ENCODE results near the gene BOD1L1.

The BOD1L1 gene

DNA sequence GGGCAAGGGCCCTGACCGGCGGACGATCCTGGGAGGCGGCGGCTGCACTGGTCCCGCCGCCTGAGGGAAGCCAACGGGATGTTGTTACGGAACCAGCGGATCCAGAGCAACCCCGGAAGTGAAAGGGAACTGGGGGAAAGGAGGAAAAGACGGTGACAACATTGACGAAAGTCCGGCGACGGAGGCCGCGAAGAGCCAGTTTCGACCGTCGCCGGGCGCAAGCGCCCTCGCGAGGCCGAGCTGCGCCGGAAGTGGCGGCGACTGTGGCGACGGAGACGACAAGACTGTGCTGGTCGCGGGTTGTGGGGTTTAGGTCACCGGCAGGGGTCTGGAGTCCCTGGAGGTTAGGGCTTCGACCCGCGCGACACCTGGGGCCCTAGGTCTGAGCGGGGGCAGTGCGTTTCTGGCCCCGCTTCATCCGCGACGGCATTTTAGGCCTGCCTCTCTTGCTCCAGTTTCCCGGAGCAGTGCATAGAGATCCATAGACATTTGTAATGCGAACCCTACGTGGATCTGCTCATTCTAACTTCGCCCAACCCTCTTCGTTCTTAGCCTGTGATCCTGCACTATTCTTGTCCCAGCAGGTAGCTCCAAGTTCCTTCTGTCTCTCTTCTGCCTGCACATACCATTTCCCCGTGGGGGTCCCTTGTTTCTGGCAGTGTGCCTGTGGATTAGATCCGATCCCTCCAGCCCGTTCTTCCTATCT lies at the start of gene BOD1L1:
Gene BOD1L1, minus strand, starts transcription at position 120 of the 706 bp plus-strand sequence. CDS start 138 bp downstream, outside the sequence.
- peak; percentile 75 for TF ChIP-seq POLR2A (IDR thresholded peaks at IDR 0.05; ENCODE audit: low read depth, low read length)
- DNase-seq (ENCODE audit: insufficient read length, low spot score) (peak; percentile 73), FAIRE-seq (peak; percentile 38)

DNA sequence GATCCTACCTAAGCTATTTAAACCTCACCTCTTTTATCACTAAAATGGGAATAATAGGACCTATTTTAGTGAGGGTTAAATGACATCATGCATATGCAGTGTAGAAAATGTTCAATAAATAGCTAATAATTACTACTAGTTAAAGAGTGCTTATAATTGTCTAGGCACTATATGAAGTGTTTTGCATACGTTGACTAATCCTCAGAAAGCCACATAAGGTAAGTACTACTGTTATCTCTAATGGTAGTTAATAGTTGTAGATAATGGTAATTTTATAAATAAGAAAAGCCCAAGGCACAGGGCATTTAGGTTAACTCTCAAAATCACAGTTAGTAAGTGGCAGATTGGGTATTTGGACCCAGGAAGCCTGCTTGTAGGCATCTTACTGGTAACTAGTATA lies 47.4 kb upstream of the BOD1L1 start:
- DNase-seq (ENCODE audit: insufficient read length, low spot score) (no peak), FAIRE-seq (no peak)
- no peak for TF ChIP-seq POLR2A (IDR thresholded peaks at IDR 0.05; ENCODE audit: low read depth, low read length)

DNA sequence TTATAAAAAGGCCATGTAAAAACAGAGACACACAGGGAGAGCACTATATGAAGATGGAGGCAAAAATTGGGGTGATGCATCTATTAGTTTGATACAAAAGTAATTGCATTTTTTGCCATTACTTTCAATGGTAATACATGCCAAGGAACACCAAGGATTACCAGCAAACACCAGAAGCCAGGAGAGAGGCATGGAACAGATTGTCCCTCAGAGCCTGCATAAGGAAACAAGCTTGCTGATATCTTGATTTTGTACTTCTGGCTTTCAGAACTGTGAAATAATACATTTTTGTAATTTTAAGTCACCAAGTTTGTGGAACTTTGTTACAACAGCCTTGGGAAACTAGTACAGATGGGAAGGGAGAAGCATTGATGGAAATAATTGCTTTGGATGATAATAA lies 45.6 kb upstream of the BOD1L1 start:
- TF ChIP-seq POLR2A (IDR thresholded peaks at IDR 0.05; ENCODE audit: low read depth, low read length), result no peak
- FAIRE-seq, result no peak
- DNase-seq (ENCODE audit: insufficient read length, low spot score), result no peak

GRCh38 chr4:13670456-13671160 lies 43.1 kb upstream of the BOD1L1 start:
- FAIRE-seq, result no peak
- TF ChIP-seq POLR2A (IDR thresholded peaks at IDR 0.05; ENCODE audit: low read depth, low read length), result no peak
- DNase-seq (ENCODE audit: insufficient read length, low spot score), result no peak

GRCh38 chr4:13665701-13666660 lies 38.5 kb upstream of the BOD1L1 start:
- TF ChIP-seq POLR2A (IDR thresholded peaks at IDR 0.05; ENCODE audit: low read depth, low read length), result no peak
- FAIRE-seq, result no peak

DNA sequence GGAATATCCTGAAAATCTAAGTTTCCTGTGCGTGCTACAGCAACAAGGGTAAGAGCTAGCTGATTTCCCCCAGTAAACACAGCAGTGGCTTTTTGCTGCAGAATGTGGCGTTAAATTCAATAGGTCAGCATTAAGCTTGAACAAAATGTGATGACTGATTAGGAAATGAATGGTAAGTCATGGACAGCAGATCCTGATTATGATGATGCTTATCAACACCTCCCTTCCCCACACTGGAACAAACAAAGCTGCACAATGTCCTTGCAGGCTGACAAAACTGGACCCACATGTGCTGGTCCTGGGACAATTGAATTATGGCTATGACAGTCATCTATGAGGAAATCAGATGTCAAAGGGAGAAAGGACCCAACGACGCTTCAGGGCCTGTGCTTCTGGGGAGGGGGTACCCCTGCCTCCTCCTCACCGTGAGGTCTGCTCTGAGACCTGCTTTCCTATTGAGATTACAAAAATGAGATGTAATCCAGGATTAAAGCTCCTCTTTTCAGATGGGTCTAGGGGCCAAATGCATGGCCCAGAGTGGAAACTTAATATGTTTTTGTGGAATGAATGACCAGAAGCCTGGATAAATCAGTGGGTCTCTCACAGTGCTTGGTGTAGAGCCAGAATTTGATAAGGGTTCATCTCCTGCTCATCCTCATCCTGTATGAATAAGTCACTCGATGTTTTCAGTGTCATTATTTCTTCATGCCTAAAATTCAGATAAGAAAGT lies 32.0 kb upstream of the BOD1L1 start:
- TF ChIP-seq POLR2A (IDR thresholded peaks at IDR 0.05; ENCODE audit: low read depth, low read length), result no peak
- FAIRE-seq (no peak), DNase-seq (ENCODE audit: insufficient read length, low spot score) (no peak)

More at GRCh38 chr4:13665701-13666660, 38.5 kb upstream of the BOD1L1 start:
- no peak for DNase-seq (ENCODE audit: insufficient read length, low spot score)

DNA sequence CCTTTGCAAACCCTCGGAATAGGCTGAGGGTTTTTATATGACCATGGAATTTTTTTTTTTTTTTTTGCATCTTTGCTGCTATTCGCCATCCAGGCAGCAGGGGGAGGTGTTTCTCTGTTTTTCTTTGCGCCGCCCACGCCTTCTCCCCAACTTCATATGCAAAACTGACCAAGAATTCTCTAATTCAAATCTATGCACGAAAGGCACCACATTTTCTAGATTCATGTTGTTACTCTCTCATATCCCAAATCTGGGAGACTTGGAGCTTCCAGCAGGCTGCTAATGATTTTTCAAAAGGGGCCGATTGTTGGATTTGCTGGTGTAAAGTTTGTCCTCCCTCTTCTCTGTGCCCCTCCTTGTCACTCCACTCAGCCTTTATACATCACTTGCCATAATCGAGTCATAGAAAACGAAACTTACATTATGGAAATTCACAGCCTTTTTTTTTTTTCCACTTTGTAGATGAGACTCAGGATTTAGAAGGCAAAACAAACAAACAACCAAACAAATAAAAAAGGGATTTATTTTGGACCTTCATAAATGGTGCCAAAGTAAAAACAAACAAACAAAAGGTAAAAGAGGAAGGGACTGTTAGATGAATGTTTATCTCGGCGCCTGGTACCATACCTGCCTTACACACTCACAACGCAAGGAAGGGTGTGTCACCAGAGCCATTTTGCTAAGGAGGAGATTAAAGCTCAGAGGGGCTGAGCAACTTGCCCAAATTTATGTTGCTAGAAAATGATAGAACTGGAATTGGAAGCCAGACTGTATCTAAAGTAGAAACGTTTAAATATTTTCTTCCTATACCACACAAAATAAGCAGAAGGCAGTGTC lies 29.3 kb upstream of the BOD1L1 start:
- DNase-seq (ENCODE audit: insufficient read length, low spot score), result peak; percentile 7
- TF ChIP-seq POLR2A (IDR thresholded peaks at IDR 0.05; ENCODE audit: low read depth, low read length), result no peak
- no peak for FAIRE-seq

DNA sequence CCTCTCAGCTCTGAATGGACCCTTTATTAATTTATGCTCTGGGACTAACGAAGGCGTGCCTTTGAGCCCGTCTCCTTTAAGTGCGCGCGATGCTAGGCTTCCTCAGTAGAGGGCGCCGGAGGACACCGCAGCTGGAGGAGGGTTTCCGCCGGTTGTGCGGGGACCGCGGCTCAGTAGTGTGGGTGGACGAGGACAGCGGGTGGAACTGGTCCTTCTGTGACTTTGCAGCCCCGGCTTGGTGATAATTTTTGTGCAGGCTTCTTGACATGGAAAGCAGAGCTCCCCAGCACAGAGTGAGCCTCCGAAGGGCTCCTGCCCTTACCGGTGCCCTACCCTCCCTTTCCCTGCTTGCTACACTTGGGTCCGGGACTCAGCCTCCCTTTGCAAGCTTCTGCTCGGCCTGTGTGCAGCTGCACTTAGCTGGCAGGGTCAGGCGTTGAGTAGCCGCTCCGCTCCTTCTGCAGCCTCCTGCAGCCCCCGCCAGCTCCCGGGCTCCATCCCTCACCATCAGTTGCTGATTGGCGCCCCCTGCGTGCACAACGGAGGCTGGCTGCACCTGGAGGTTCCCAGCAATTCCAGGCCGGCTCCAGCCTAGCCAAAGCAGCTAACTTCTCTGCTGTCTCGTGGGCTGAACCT lies 26.8 kb upstream of the BOD1L1 start:
- peak; percentile 40 for DNase-seq (ENCODE audit: insufficient read length, low spot score)
- TF ChIP-seq POLR2A (IDR thresholded peaks at IDR 0.05; ENCODE audit: low read depth, low read length), result no peak; the same call in 1 of the 2 replicates
- FAIRE-seq, result no peak

DNA sequence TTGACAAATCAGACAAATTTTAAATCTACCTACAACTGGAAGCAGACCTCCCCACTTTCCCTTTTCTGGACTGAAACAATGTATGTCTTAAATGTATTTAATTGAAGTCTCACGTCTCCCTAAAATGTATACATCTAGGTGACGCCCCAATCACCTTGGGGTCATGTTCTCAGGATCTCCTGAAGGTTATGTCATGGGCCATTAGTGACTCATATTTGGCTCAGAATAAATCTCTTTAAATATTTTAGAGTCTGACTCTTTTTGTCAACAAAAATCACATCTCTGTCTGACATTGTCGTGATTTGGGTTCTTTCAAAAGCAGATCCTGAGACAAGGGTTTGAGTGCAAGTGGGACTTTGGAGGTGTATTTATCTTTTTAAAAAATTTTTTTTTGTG lies 26.2 kb upstream of the BOD1L1 start:
- no peak for TF ChIP-seq POLR2A (IDR thresholded peaks at IDR 0.05; ENCODE audit: low read depth, low read length)
- DNase-seq (ENCODE audit: insufficient read length, low spot score), result no peak
- FAIRE-seq, result no peak

GRCh38 chr4:13647031-13647430 lies 19.5 kb upstream of the BOD1L1 start:
- TF ChIP-seq POLR2A (IDR thresholded peaks at IDR 0.05; ENCODE audit: low read depth, low read length), result no peak
- DNase-seq (ENCODE audit: insufficient read length, low spot score), result no peak
- no peak for FAIRE-seq

- DNase-seq (ENCODE audit: insufficient read length, low spot score) (no peak), FAIRE-seq (no peak)
- TF ChIP-seq POLR2A (IDR thresholded peaks at IDR 0.05; ENCODE audit: low read depth, low read length), result no peak
These were observed 17.6 kb upstream of the BOD1L1 start for GRCh38 chr4:13645075-13645474.
